Upper lobe of right lung (tissue), 1 donor: ENCODE results near the gene MX2. TPM values are rescaled to one million over a fixed set of nuclear protein-coding genes. Genes with fewer than 3 reads are reported as not detected.
A peak's percentile ranks its signal among the peaks of the same experiment; 100 is the strongest.

Experiments used
- ATAC-seq: fragments of 200-7000 bp; cut with Tn5 transposase; one replicate; pipeline ENCODE4 v1.9.1; 2020; ENCODE audit warnings: mild to moderate bottlenecking, moderate library complexity
- DNase-seq: peaks from one replicate; pipeline ENCODE4 v3.0.0-alpha.2; 2020
- H3K27ac ChIP-seq: fragments of 200-600 bp; one replicate; pipeline ENCODE4 v1.8.0; 2022
- H3K27me3 ChIP-seq: fragments of 200-600 bp; one replicate; pipeline ENCODE4 v1.8.0; 2022; ENCODE audit warnings: mild to moderate bottlenecking
- H3K36me3 ChIP-seq: fragments of 200-600 bp; one replicate; pipeline ENCODE4 v1.8.0; 2022
- H3K4me1 ChIP-seq: fragments of 200-600 bp; one replicate; pipeline ENCODE4 v1.8.0; 2022
- H3K4me3 ChIP-seq: fragments of 200-600 bp; one replicate; pipeline ENCODE4 v1.8.0; 2022; ENCODE audit warnings: mild to moderate bottlenecking
- H3K9me3 ChIP-seq: fragments of 200-600 bp; one replicate; pipeline ENCODE4 v1.8.0; 2022
- intact Hi-C: fragments of 100-400 bp; cut with DNase I; formaldehyde crosslinking; loops from one replicate; pipeline ENCODE4 v1.11.0; 2022
- total RNA-seq: library from RNA; stranded (reverse); fragmentation: NEBNext Ultra II Directional; extraction: Animal tissue kit (Norgen Biotek cat#: 25700); gene quantifications from one replicate; pipeline ENCODE4 v1.2.1, GENCODE V29; 2021
- TF ChIP-seq, protein P1 (sequence below): fragments of 200-600 bp; IDR thresholded peaks from one replicate; pipeline ENCODE4 v1.8.0; 2022; ENCODE audit warnings: antibody characterized with exemption
- donor health status: DM: no; HTN: yes; CAD: no; lungs with severe emphysema.

MX2 gene
- total RNA-seq, 1 donor from 2014 or later: 23.0 TPM

DNA sequence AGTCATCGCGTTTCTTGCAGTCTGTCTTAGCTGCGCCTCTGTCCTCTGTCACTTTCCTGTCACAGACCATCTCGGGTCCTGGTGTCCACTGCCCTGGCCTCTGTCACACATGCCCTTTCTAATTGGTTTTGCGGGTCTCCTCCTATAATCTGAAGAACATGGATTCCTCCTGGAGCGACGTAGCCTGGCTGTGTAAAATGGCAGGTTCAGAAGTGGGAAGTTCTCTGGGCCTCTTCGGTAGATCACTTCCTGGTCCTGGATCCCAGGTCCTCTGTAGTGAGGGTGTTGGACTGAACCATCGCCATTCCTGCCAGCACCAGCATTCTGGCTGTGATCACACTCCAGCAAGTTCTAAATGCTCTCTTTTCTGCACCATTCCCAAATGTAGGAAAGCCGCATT, 44.4 kb upstream of the MX2 start:
- Histone ChIP-seq H3K27ac (no peak overlapping the region), H3K9me3 (no peaks in the 10 kb centered on the region), H3K27me3 (peaks cover 19% of the 10 kb centered on the region), H3K4me3 (peak overlapping the region; percentile 42), H3K36me3 (no peaks in the 10 kb centered on the region), H3K4me1 (no peaks in the 10 kb centered on the region)
- DNase-seq: no peak
- TF ChIP-seq, protein P1, sequence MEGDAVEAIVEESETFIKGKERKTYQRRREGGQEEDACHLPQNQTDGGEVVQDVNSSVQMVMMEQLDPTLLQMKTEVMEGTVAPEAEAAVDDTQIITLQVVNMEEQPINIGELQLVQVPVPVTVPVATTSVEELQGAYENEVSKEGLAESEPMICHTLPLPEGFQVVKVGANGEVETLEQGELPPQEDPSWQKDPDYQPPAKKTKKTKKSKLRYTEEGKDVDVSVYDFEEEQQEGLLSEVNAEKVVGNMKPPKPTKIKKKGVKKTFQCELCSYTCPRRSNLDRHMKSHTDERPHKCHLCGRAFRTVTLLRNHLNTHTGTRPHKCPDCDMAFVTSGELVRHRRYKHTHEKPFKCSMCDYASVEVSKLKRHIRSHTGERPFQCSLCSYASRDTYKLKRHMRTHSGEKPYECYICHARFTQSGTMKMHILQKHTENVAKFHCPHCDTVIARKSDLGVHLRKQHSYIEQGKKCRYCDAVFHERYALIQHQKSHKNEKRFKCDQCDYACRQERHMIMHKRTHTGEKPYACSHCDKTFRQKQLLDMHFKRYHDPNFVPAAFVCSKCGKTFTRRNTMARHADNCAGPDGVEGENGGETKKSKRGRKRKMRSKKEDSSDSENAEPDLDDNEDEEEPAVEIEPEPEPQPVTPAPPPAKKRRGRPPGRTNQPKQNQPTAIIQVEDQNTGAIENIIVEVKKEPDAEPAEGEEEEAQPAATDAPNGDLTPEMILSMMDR: no peak
- no peak for ATAC-seq
- intact Hi-C loops: no loop called here

DNA sequence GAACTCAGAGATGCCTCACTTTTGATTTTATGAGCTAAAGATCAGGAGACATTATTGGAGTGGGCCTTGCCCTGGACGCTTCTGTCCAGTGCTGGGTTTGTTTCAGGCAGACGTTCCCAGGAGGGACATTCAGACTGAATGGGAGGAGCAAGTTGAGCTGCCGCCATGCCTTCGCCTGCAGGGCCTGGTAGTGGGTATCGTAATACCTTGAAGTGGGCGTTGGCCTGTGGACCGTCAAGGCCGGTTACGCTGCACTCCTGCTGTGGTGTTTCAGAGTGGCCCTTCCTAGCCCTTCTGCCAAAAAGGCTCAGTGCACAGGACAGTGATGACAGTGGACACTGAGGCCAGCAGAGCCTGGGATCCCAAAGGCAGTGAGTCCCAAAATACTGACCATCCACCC, 43.6 kb upstream of the MX2 start:
- ATAC-seq (no peak), DNase-seq (no peak)
- Histone ChIP-seq H3K27ac (no peak overlapping the region), H3K4me3 (no peak overlapping the region), H3K36me3 (no peaks in the 10 kb centered on the region), H3K27me3 (peaks cover 19% of the 10 kb centered on the region), H3K4me1 (no peaks in the 10 kb centered on the region), H3K9me3 (no peaks in the 10 kb centered on the region)
- TF ChIP-seq, protein P1: no peak
- intact Hi-C loops: no loop called here

GRCh38 chr21:41319273-41319672, 42.6 kb upstream of the MX2 start:
- Histone ChIP-seq H3K9me3 (no peaks in the 10 kb centered on the region), H3K27me3 (peaks cover 19% of the 10 kb centered on the region), H3K4me3 (no peak overlapping the region), H3K4me1 (no peaks in the 10 kb centered on the region), H3K36me3 (no peaks in the 10 kb centered on the region), H3K27ac (no peak overlapping the region)
- no peak for DNase-seq
- intact Hi-C loops: no loop called here
- no peak for ATAC-seq
- TF ChIP-seq, protein P1: no peak

GRCh38 chr21:41321211-41321907, 40.5 kb upstream of the MX2 start:
- TF ChIP-seq, protein P1: no peak
- Histone ChIP-seq H3K4me3 (no peak overlapping the region), H3K27ac (no peak overlapping the region), H3K4me1 (no peaks in the 10 kb centered on the region), H3K9me3 (no peaks in the 10 kb centered on the region), H3K36me3 (no peaks in the 10 kb centered on the region), H3K27me3 (peaks cover 15% of the 10 kb centered on the region)
- ATAC-seq (no peak), DNase-seq (no peak)
- intact Hi-C loops: no loop called here

DNA sequence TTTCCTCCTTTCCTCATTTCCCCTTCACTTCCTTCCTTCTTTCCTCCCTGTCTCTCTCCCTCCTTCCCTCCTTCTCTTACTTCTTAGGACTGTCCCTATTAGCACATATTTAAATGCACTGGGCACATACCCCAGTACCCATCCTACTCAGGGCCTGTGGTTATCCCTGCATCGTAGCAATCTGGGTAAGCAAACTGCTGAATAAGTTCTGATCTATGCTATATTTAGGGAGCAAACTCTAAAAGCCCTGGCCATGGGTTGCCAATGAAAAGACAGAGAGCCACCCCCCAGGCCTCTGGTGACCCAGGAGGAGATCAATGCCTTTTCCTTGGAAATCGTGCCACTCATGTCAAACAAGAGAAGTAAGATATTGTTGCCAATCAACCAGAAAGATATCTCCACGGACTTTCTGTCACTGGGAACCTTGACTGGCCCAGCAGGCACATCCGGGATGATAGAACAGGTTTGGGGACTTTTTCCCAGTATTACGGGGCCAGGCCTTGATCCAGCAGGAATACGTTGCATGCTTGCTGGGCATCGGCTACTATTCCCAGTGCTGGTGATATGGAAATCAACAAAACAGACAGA, 39.8 kb upstream of the MX2 start:
- Histone ChIP-seq H3K36me3 (no peaks in the 10 kb centered on the region), H3K9me3 (no peaks in the 10 kb centered on the region), H3K27ac (no peak overlapping the region), H3K27me3 (peaks cover 9% of the 10 kb centered on the region), H3K4me1 (no peaks in the 10 kb centered on the region), H3K4me3 (no peak overlapping the region)
- intact Hi-C loops: no loop called here
- no peak for ATAC-seq
- DNase-seq: no peak
- TF ChIP-seq, protein P1: no peak
